GM19397 (cell line): ENCODE measurements around the gene COL4A6.
A peak's percentile ranks its signal among the peaks of the same experiment; 100 is the strongest.

ENCODE experiments used
- ATAC-seq: cut with Tn5 transposase; IDR thresholded peaks from one replicate; pipeline ENCODE4 v1.9.1; 2021; ENCODE audit warnings: mild to moderate bottlenecking, moderate library complexity; ENCODE audit not compliant: unreplicated experiment

COL4A6 gene

DNA sequence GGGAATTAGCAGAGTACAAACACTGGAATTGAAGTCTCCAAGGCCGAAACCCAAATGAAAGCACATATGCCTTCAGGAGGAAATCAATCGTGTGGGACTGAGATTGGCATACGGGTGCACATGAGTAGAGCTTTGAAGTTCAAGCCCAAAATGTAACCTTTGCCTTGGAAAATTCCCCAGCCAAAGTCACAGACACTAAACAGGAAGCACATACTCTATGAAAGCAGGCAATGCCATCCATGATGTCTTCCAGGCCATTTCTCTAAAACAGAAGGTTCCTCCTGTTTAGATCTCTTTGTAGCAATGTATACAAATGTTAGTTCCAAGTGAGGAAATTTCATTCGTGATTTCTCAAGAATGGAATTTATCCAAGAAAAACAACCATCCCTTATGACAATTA lies 162.5 kb downstream of the COL4A6 start:
- no peak for ATAC-seq

GRCh38 chrX:108271397-108271787 lies 166.8 kb downstream of the COL4A6 start:
- ATAC-seq, result no peak

DNA sequence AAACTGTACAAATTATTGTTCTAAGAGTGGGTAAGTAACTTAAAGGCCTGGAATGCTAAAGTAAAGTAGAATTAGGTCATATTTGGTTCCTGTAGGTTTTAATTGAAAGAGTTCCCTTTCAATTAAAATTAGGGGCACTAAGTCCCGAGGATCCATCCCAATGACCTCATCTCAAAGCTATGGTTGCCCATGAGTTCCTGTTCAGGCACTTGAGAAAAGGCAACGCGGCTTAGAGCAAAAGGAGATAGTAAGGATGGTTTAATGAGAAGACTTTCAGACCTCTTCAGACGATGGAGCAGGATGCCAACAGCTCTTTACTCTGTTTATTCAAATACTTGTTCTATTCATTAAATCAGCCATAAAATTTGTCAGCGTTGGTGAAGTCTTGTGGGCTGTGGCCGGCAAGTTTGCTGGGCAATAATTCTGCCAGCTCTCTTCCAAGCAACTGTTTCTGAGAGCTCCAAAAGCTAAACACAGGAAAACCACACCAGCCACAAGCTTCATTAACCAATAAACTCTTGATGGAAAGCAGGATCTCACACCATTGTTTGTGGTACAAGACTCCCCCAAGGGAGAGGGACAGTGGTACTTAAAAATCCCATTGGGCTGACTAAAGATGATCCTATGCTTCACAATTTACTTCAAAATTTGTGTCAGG lies 167.4 kb downstream of the COL4A6 start:
- ATAC-seq, result no peak

- ATAC-seq, result no peak
These were observed 167.9 kb downstream of the COL4A6 start for GRCh38 chrX:108270280-108270679.

DNA sequence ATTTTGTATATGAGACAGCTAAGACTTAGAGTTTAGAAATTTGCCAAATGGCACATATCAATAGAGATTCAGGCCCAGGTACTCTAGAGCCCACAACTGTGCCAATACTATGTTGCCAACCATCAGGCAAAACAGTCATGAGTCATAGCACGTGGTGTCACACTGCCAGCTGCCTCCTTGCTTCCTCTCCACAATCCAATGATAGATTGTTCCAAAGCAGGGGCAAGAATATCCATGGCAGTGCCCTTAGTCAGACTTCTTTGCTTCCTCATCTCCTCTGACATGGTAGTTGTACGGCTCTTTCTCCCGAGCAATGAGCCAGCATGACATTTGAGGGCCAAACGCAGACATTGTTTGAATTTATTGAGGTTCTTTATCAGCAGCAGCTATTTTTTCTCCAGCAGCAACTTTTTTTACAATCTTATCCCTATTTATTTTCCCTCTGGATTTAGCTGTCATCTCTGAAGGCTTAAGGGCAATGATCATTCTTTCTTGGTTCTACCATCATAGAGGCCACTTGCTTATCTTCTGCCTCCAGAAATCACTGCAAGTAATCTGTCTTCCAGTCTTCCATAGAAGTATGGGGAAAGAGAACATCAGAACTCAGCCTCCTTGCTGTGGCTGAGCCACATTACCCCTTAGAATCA lies 169.7 kb downstream of the COL4A6 start:
- no peak for ATAC-seq

- ATAC-seq, result no peak
These were observed 170.7 kb downstream of the COL4A6 start for GRCh38 chrX:108267557-108267956.

GRCh38 chrX:108264376-108264775 lies 173.8 kb downstream of the COL4A6 start:
- ATAC-seq, result no peak

GRCh38 chrX:108261549-108262203 lies 176.5 kb downstream of the COL4A6 start:
- no peak for ATAC-seq

DNA sequence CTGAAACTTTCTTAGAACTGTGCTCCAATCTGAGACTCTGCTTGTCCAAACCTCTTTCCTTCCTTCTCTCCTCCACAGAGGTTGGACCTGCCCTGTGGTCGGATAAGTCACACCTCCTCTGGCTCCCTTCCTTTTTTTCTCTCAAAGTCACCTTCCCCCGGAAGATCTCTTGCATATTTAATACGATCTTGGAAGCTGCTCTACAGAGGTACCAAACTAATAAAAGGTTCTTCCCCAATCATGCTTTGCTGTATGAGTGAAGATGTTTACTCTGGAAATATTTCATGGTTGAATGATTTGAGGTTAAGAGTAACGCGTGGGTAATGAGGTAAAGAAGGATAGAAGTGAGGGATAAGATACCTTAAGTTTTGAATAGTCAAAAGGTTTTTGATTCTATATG lies 180.7 kb downstream of the COL4A6 start:
- ATAC-seq, result no peak

DNA sequence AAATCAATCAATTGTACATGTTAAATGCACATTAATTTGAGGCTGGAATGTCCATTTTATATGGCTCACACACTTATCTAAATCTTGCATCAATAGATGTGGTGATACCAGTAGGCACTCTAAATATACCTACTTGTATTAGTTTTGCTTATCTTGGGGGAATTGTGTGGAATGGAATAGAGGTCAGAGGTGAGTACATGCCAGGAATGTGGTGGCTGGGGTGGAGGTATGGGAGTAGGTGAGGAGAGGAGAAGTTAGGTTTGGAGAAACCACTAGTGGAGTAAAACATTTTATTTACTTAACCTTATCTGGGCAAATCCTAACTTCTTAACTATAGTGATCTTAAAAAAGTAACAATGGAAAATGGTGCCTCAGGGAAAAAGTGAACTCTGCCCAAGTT lies 183.6 kb downstream of the COL4A6 start:
- ATAC-seq, result no peak

- ATAC-seq, result no peak
These were observed 187.3 kb downstream of the COL4A6 start for GRCh38 chrX:108250654-108251579.

DNA sequence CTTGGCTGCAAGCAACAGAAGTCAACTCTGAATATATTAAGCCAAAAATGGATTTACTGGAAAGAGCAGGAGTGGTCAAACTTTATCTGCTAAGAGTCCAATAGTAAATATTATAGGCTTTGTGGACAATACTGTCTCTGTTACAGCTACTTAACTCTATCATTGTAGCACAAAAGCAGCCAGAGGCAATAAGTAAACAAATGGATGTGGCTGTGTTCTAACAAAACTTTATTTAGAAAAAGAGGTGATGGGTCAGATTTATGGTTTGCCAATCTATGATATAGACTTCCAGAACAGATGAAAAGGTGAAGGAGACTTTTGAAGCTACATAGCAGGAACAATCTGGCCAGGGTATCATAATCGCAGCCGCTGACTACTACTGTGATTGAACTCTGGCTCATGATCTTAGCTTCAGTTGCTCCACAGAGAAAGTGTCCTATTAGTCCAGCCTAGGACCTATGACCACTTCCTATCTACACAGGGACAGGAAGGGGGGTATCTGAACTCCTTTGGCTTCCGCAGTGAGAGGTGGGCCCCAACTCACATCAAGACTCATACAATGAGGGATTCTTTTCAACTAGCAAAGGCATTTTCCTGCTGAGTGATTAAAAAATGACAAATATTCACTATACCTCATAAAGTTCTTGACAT lies 191.8 kb downstream of the COL4A6 start:
- no peak for ATAC-seq

DNA sequence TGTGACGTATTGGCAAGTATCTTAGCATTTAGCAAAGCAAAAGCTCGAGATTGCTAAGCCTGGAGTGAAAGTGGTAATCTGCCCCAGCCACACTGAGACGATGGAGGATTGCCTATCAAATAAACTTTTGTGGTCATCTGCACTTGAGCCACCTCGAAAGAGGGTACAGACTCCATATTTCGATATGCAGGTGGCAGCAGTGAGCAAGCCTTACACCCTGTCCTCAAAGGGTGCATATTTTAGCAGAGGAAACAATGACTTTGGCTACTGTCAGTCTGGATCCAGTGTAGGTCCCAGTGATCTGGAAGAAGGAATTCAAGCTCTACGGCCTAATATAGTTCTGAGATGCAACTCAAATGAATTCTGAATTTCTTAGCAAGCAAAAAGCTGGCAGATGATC lies 192.8 kb downstream of the COL4A6 start:
- ATAC-seq, result no peak

DNA sequence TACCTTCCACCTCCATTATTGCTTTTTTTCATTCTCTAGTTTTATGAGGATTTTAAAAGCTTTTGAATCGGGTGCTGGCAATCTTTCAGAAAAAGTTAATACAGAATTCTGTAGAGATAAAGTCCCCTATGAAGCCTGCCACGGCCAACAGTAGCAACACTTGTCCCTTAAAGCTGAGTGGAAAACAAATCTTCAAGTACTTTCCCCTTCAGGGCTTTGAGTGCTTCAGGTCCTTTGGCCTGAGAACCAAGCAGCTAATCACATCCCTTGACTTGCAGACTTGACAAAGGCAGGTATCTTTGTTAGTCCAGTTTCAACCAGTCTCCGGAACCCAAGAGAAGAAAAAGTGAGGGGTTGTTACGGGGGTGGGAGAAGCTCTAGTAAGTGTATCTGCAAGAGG lies 202.2 kb downstream of the COL4A6 start:
- no peak for ATAC-seq

GRCh38 chrX:108230574-108230973 lies 207.6 kb downstream of the COL4A6 start:
- ATAC-seq, result no peak

DNA sequence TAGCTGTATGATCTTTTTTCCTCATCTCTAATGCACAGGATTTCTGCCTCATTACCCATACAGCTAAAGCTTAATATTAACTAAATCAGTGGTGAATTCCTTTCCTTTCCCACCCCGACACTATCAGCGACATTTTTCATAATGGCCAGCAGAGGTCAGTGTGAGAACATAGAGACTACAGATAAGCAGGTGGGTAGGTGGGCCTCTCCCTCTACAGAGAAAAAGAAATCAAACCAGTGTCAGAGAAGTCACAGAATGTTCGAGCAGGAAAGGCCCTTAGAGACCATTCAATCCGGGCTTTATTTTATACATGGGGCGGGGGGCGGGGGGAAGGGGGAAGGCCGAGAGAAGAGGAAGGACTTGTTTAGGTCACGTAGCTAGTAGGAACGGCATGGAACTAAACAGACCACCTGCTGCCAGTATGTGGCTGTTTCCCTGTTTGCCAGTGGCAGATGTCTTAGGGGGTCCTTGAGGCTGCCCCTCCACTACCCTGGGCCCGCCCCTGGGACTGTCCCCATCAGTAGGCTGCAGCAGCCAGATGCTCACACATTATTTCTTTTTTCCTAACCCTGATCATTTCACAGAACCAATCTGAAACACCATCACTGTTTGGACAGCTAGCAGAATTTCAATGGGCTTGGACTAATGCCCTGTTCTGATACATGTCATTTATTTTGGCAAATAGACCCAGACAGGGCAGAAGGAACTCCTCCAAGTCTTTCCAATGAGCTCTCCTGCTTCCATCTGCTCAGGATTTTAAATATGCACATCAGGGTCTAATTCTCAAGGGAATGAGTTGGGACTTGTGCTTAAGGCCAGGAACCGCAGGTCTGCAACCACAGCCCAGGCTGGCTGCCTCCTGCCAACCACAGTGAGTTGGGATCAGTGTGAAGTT lies 213.2 kb downstream of the COL4A6 start:
- peak; percentile 71 for ATAC-seq

DNA sequence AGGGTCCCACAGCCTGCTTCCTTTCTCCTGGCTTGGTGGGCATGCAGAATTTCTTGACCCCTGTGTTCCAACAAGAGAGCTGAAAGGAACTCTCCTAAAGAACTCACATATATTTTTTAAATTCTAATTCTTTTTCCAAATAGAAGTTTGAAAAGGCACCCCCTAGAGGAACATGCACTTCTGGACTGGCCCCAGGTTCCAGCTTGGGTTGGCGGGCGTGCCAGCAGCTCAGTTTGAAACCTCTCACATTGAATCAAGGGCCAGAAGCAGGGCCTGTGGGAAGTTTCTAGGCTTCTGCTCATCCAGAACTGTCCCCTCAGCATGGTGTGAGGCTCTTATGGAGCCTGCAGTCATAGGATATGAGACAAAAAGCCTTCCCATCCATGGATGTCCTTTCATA lies 214.0 kb downstream of the COL4A6 start:
- ATAC-seq, result no peak

GRCh38 chrX:108223585-108223984 lies 214.6 kb downstream of the COL4A6 start:
- ATAC-seq, result no peak

- no peak for ATAC-seq
These were observed 216.8 kb downstream of the COL4A6 start for GRCh38 chrX:108221301-108221864.
